ENCODE results near the gene KRT72. TPM values are rescaled to one million over a fixed set of nuclear protein-coding genes. Genes with fewer than 3 reads are reported as not detected.

KRT72 gene
- total and polyA plus RNA-seq, 2 donors (not counting 3 experiments of a cell fraction or from before 2014, with no cell fraction given), result not detected

- Histone ChIP-seq H2AFZ (ENCODE audit: low read depth, low read length) (no peak overlapping the region), H3K27ac (ENCODE audit: insufficient read depth, low read depth, low read length) (no peak overlapping the region), H3K36me3 (ENCODE audit: control insufficient read depth in 2 of 2, extremely low read depth in 1 of 2, insufficient read depth in 2 of 2, low read length in 2 of 2) (no peaks in the 10 kb centered on the region), H3K9ac (replicated peaks; ENCODE audit: extremely low read depth, insufficient read depth, low read length) (no peak overlapping the region), H3K9me3 (replicated peaks; ENCODE audit: control insufficient read depth, insufficient read depth, low read length) (no peaks in the 10 kb centered on the region), H3K27me3 (ENCODE audit: control insufficient read depth in 2 of 2, insufficient read depth in 2 of 2, low read length in 2 of 2) (no peaks in the 10 kb centered on the region), H3K9me1 (replicated peaks; ENCODE audit: control insufficient read depth, extremely low read depth, insufficient read depth, low read length) (no peaks in the 10 kb centered on the region), H3K4me1 (ENCODE audit: control insufficient read depth, extremely low read depth, insufficient read depth, low read length) (no peaks in the 10 kb centered on the region), H4K20me1 (replicated peaks; ENCODE audit: control insufficient read depth, extremely low read depth, insufficient read depth, low read length) (no peaks in the 10 kb centered on the region), H3K4me3 (replicated peaks in 1 of 3; ENCODE audit: insufficient read depth in 1 of 3, low read depth in 1 of 3, low read length in 3 of 3) (no peak overlapping the region), H3K79me2 (ENCODE audit: control insufficient read depth, insufficient read depth, low read length) (no peaks in the 10 kb centered on the region), H3K4me2 (ENCODE audit: insufficient read depth, low read length) (no peak overlapping the region)
- POLR2A ChIA-PET, result no interaction called here
- intact Hi-C loops (cut with micrococcal nuclease), result no loop called here
- DNase-seq (ENCODE audit: low read depth, low spot score), result no peak
- CTCF ChIA-PET, result no interaction called here
- FAIRE-seq, result no peak
- TF ChIP-seq, protein P1, sequence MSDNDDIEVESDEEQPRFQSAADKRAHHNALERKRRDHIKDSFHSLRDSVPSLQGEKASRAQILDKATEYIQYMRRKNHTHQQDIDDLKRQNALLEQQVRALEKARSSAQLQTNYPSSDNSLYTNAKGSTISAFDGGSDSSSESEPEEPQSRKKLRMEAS (IDR thresholded peaks at IDR 0.05; ENCODE audit: insufficient read depth, insufficient read length), result no peak
- TF ChIP-seq JUN (IDR thresholded peaks at IDR 0.05; ENCODE audit: borderline replicate concordance, insufficient read depth, insufficient read length, low read depth) (no peak), CTCF (IDR thresholded peaks at IDR 0.05; ENCODE audit: extremely low read depth in 1 of 2, insufficient read depth in 1 of 2, low read depth in 1 of 2, low read length in 2 of 2) (no peak), POLR2A (IDR thresholded peaks at IDR 0.05; ENCODE audit: low read depth, low read length) (no peak)
- dilution Hi-C loops (cut with MboI; ENCODE audit: extremely low pct_ligation_motif_present, low sequenced_read_pairs), result no loop called here
- BruUV-seq (replicated peaks), result no TSS peak
These were observed 59.1 kb downstream of the KRT72 start for GRCh38 chr12:52542157-52542556.

GRCh38 chr12:52541709-52542108 is 59.6 kb downstream of the KRT72 start:
- Histone ChIP-seq H3K4me1 (ENCODE audit: control insufficient read depth, extremely low read depth, insufficient read depth, low read length) (no peaks in the 10 kb centered on the region), H3K27me3 (ENCODE audit: control insufficient read depth in 2 of 2, insufficient read depth in 2 of 2, low read length in 2 of 2) (no peaks in the 10 kb centered on the region), H3K4me2 (ENCODE audit: insufficient read depth, low read length) (no peak overlapping the region), H2AFZ (ENCODE audit: low read depth, low read length) (no peak overlapping the region), H3K36me3 (ENCODE audit: control insufficient read depth in 2 of 2, extremely low read depth in 1 of 2, insufficient read depth in 2 of 2, low read length in 2 of 2) (no peaks in the 10 kb centered on the region), H4K20me1 (replicated peaks; ENCODE audit: control insufficient read depth, extremely low read depth, insufficient read depth, low read length) (no peaks in the 10 kb centered on the region), H3K9me1 (replicated peaks; ENCODE audit: control insufficient read depth, extremely low read depth, insufficient read depth, low read length) (no peaks in the 10 kb centered on the region), H3K4me3 (replicated peaks in 1 of 3; ENCODE audit: insufficient read depth in 1 of 3, low read depth in 1 of 3, low read length in 3 of 3) (no peak overlapping the region), H3K27ac (ENCODE audit: insufficient read depth, low read depth, low read length) (no peak overlapping the region), H3K79me2 (ENCODE audit: control insufficient read depth, insufficient read depth, low read length) (no peaks in the 10 kb centered on the region), H3K9ac (replicated peaks; ENCODE audit: extremely low read depth, insufficient read depth, low read length) (no peak overlapping the region), H3K9me3 (replicated peaks; ENCODE audit: control insufficient read depth, insufficient read depth, low read length) (no peaks in the 10 kb centered on the region)
- POLR2A ChIA-PET, result no interaction called here
- CTCF ChIA-PET, result no interaction called here
- intact Hi-C loops (cut with micrococcal nuclease) (no loop called here), dilution Hi-C loops (cut with MboI; ENCODE audit: extremely low pct_ligation_motif_present, low sequenced_read_pairs) (no loop called here)
- FAIRE-seq (no peak), DNase-seq (ENCODE audit: low read depth, low spot score) (no peak)
- TF ChIP-seq CTCF (IDR thresholded peaks at IDR 0.05; ENCODE audit: extremely low read depth in 1 of 2, insufficient read depth in 1 of 2, low read depth in 1 of 2, low read length in 2 of 2) (no peak), EZH2 (IDR thresholded peaks at IDR 0.05; ENCODE audit: borderline replicate concordance, low read depth, low read length, severe bottlenecking) (no peak), JUN (IDR thresholded peaks at IDR 0.05; ENCODE audit: borderline replicate concordance, insufficient read depth, insufficient read length, low read depth) (no peak), GATA2 (IDR thresholded peaks at IDR 0.05; ENCODE audit: insufficient read depth, insufficient read length, low read depth, low read length) (no peak), FOS (IDR thresholded peaks at IDR 0.05; ENCODE audit: borderline replicate concordance, insufficient read depth, low read length) (no peak), POLR2A (IDR thresholded peaks at IDR 0.05; ENCODE audit: low read depth, low read length) (no peak), POLR2AphosphoS5 (IDR thresholded peaks at IDR 0.05; ENCODE audit: insufficient read depth, low read depth, low read length) (no peak), MYC (IDR thresholded peaks at IDR 0.05; ENCODE audit: low read depth, low read length) (no peak)
- TF ChIP-seq, protein P1 (IDR thresholded peaks at IDR 0.05; ENCODE audit: insufficient read depth, insufficient read length), result no peak
- BruUV-seq (replicated peaks), result no TSS peak
